Measurements from ENCODE around the gene SLC35F3.
"Not testable (repeated sequence)": the region's sequence is repeated elsewhere in the genome, so short reads cannot be mapped to it uniquely, and the experiment has no call there.

Gene SLC35F3

GRCh38 chr1:234094172-234094571, 189.7 kb downstream of the SLC35F3 start:
- no peak for FAIRE-seq
- no peak for DNase-seq (ENCODE audit: insufficient read length, low spot score)

GRCh38 chr1:234096161-234096770, 191.8 kb downstream of the SLC35F3 start:
- FAIRE-seq, result no peak

GRCh38 chr1:234102583-234102982, 198.1 kb downstream of the SLC35F3 start:
- no peak for FAIRE-seq
- no peak for DNase-seq (ENCODE audit: insufficient read length, low spot score)

More at GRCh38 chr1:234096161-234096770, 191.8 kb downstream of the SLC35F3 start:
- no peak for DNase-seq (ENCODE audit: insufficient read length, low spot score)

- FAIRE-seq (no peak), DNase-seq (ENCODE audit: insufficient read length, low spot score) (no peak)
These were observed 198.7 kb downstream of the SLC35F3 start for GRCh38 chr1:234103198-234103597.

GRCh38 chr1:234106032-234106431, 201.6 kb downstream of the SLC35F3 start:
- no peak for FAIRE-seq
- DNase-seq (ENCODE audit: insufficient read length, low spot score), result no peak

GRCh38 chr1:234107416-234108021, 203.0 kb downstream of the SLC35F3 start:
- no peak for DNase-seq (ENCODE audit: insufficient read length, low spot score)
- FAIRE-seq, result no peak

GRCh38 chr1:234108921-234109320, 204.4 kb downstream of the SLC35F3 start:
- DNase-seq (ENCODE audit: insufficient read length, low spot score) (no peak), FAIRE-seq (no peak)

- no peak for DNase-seq (ENCODE audit: insufficient read length, low spot score)
- FAIRE-seq, result no peak
These were observed 205.4 kb downstream of the SLC35F3 start for GRCh38 chr1:234109840-234110239.

GRCh38 chr1:234111458-234112142, 207.1 kb downstream of the SLC35F3 start:
- FAIRE-seq (no peak), DNase-seq (ENCODE audit: insufficient read length, low spot score) (no peak)

GRCh38 chr1:234114648-234115307, 210.3 kb downstream of the SLC35F3 start:
- DNase-seq (ENCODE audit: insufficient read length, low spot score), result peak; percentile 14
- FAIRE-seq, result peak; percentile 67

GRCh38 chr1:234118911-234119310, 214.4 kb downstream of the SLC35F3 start:
- DNase-seq (ENCODE audit: insufficient read length, low spot score), result no peak
- FAIRE-seq, result no peak

GRCh38 chr1:234119431-234119830, 215.0 kb downstream of the SLC35F3 start:
- no peak for DNase-seq (ENCODE audit: insufficient read length, low spot score)
- FAIRE-seq, result no peak

GRCh38 chr1:234120327-234120944, 216.0 kb downstream of the SLC35F3 start:
- DNase-seq (ENCODE audit: insufficient read length, low spot score) (no peak), FAIRE-seq (no peak)

- DNase-seq (ENCODE audit: insufficient read length, low spot score); FAIRE-seq: not testable (repeated sequence)
These were observed 217.2 kb downstream of the SLC35F3 start for GRCh38 chr1:234121659-234122058.

- DNase-seq (ENCODE audit: insufficient read length, low spot score); FAIRE-seq: not testable (repeated sequence)
These were observed 218.1 kb downstream of the SLC35F3 start for GRCh38 chr1:234122571-234122970.

GRCh38 chr1:234123867-234124266, 219.4 kb downstream of the SLC35F3 start:
- no peak for DNase-seq (ENCODE audit: insufficient read length, low spot score)
- no peak for FAIRE-seq

- DNase-seq (ENCODE audit: insufficient read length, low spot score) (no peak), FAIRE-seq (no peak)
These were observed 220.8 kb downstream of the SLC35F3 start for GRCh38 chr1:234125283-234125682.

- DNase-seq (ENCODE audit: insufficient read length, low spot score) (no peak), FAIRE-seq (no peak)
These were observed 221.2 kb downstream of the SLC35F3 start for GRCh38 chr1:234125714-234126113.

GRCh38 chr1:234127026-234127671, 222.7 kb downstream of the SLC35F3 start:
- no peak for FAIRE-seq

GRCh38 chr1:234132795-234133194, 228.3 kb downstream of the SLC35F3 start:
- no peak for FAIRE-seq

More at GRCh38 chr1:234127026-234127671, 222.7 kb downstream of the SLC35F3 start:
- DNase-seq (ENCODE audit: insufficient read length, low spot score), result no peak

More at GRCh38 chr1:234132795-234133194, 228.3 kb downstream of the SLC35F3 start:
- no peak for DNase-seq (ENCODE audit: insufficient read length, low spot score)
